Ureter (tissue), 1 donor: ENCODE measurements around the gene DCAF11. TPM values are rescaled to one million over a fixed set of nuclear protein-coding genes. Genes with fewer than 3 reads are reported as not detected.

Experiments
- DNase-seq: peaks from one replicate; pipeline ENCODE4 v3.0.0-alpha.2; 2020; ENCODE audit warnings: low spot score
- total RNA-seq: library from RNA; stranded (reverse); gene quantifications from one replicate; pipeline ENCODE4 v1.2.4, GENCODE V29; 2023
- donor health status: DM: yes; HTN: yes; CAD: no.

DCAF11 gene
- total RNA-seq, 1 donor from 2014 or later: 65.7 TPM

DNA sequence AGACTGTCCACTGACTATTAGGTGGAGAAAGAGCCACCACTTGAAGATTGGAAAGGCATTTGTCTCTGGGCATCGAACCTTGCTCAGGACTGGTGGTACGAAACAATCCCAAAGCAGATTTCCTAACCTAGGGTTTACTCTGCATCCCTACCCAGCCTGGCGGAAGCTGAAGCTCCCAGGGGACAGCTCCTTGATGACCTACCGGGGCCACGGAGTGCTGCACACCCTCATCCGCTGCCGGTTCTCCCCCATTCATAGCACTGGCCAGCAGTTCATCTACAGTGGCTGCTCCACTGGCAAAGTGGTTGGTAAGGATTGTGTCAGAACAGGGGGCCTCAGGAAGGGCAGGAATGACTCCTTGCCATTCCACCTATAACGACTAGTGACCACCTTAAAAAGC is 6.6 kb downstream of the DCAF11 start:
- DNase-seq: no peak

DNA sequence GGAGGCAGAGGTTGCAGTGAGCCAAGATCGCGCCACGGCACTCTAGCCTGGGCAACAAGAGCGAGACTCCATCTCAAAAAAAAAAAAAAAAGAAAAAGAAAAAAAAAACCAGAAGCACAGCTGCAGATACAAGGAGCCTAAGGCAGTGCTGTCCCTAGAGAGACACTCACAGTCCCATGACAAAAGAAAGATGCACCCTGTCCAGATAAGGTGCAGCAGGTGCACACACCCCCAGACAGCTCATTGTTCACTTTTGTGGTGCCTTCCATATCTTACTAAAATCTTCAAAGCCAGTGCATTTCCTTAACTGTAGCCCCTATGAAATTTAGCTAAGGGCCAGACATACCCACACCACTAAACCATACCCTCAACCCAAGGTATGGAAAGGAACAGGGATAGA is 7.8 kb downstream of the DCAF11 start:
- no peak for DNase-seq

DNA sequence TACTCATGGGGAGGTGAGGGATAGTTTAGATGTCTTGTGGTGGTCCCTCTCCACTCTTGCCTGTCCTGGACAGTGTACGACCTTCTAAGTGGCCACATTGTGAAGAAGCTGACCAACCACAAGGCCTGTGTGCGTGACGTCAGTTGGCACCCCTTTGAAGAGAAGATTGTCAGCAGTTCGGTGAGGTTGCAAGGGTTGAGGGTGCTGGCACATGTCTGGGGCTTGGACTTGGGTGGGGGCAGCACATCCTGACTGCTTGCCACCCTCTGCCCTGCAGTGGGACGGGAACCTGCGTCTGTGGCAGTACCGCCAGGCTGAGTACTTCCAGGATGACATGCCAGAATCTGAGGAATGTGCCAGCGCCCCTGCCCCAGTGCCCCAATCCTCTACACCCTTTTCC is 8.3 kb downstream of the DCAF11 start:
- no peak for DNase-seq

DNA sequence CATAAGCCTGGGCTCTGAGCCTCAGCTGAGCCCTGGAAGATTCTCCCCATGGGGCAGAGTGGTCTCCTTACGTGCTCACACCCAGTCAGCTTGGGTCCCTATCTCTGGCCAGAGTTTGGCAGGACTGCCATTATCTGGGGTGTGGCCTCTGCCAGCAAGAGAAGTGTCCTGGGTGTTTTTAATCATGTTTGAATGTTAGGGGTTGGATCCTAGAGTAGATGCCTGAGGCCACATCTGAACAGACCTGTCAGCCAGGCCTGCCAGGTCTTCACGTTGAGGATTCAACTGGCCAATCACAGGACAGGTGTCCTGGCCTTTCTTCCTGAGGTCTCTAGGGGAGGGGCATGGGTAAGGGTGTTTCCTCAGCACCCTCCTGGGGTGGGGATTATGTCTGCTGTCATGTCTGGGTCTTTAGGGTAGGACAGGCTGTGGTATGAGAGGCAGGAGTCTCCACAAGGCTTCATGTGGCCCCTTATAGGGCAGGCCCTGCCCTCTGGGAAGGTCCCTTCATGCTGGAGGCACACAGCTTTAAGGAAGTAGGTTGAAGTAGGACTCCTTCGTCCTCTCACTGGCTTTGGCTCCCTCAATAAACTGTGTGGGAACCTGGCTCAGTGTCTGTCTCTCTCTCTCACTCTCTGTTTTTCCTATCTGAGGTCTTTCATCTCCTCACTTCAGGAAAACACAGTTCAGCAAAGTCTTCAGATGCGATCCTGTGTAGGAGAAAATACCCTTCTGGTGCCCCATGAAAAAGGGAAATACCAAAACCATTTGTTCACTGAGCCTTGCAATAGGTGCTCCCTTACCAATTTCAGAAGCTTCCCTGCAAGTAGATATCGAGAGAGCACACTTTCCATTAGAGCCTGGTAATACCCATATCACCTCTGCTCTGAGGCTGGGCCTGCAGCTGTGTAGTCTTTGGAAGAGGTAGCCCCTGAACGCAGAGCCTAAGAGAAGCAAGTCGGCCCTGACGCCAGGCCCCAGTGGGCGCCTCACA is 9.1 kb downstream of the DCAF11 start:
- no peak for DNase-seq

DNA sequence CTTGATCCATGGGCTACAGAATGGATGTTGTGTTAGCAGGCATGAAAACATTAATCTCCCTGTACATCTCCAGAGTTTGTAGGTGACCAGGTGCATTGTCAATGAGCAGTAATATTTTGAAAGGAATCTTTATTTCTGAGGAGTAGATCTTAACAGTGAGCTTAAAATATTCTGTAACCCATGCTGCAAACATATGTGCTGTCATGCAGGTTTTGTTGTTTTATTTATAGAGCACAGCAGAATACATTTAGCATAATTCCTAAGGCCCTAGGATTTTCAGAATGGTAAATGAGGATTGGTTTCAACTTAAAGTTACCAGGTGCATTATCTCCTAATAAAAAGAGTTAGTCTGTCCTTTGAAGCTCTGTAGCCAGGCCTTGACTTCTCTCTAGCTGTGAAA is 12.4 kb downstream of the DCAF11 start:
- DNase-seq: no peak

DNA sequence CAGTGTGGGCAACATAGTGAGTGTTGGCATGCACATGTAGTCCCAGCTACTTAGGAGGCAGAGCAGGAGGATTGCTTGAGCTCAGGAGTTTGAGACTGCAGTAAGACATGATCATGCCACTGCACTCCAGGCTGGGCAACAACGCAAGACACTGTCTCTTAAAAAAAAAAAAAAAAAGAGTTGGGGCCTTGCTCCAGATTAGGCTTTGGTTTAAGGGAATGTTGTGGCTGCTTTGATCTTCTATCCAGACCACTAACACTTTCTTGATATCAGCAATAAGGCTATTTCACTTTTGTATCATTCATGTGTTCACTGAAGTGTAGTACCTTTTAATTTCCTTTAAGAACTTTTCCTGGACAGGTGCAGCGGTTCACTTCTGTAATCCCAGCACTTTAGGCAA is 13.1 kb downstream of the DCAF11 start:
- DNase-seq: no peak

DNA sequence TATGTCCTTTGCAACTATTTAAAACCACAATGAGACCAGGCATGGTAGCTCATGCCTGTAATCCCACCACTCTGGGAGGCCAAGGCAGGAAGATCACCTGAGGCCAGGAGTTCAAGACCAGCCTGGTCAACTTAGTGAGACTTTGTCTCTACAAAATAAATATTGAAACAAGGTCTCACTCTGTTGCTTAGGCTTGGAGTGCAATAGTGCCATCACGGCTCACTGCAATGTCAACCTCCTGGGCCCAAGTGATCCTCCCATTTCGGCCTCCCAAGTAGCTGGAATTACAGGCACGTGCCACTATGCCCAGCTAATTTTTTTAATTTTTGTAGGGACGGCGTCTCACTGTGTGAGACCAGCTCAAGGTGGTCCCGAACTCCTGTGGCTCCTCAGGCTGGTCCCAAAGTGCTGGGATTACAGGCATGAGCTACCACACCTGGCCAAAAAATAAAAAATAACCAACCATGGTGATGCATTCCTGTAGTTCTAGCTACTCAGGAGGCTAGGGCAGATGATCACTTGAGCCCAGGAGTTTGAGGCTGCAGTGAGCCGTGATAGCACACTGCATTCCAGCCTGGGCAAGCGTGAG is 14.9 kb downstream of the DCAF11 start:
- DNase-seq: no peak

DNA sequence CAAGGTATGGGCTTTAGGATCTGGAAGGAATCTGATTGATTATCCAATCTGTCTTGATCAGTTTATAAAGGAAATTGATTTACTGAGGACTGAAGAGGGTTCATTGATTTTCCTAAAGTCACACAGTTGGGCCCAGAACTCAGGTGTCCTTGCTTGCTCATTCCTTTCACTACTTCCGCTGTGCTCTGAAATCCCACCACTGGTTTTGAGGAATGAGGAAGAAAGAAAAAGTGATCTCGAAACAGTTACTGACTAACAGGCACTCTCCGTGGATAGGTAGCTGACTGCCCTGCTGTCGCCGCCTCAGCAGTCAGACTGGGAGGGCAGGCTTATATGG is 15.8 kb downstream of the DCAF11 start, which contains the start of gene FITM1:
Gene FITM1 (plus strand): TSS at position 280 of the 337 bp plus-strand sequence. CDS start 905 bp downstream, outside the sequence.
- no peak for DNase-seq

DNA sequence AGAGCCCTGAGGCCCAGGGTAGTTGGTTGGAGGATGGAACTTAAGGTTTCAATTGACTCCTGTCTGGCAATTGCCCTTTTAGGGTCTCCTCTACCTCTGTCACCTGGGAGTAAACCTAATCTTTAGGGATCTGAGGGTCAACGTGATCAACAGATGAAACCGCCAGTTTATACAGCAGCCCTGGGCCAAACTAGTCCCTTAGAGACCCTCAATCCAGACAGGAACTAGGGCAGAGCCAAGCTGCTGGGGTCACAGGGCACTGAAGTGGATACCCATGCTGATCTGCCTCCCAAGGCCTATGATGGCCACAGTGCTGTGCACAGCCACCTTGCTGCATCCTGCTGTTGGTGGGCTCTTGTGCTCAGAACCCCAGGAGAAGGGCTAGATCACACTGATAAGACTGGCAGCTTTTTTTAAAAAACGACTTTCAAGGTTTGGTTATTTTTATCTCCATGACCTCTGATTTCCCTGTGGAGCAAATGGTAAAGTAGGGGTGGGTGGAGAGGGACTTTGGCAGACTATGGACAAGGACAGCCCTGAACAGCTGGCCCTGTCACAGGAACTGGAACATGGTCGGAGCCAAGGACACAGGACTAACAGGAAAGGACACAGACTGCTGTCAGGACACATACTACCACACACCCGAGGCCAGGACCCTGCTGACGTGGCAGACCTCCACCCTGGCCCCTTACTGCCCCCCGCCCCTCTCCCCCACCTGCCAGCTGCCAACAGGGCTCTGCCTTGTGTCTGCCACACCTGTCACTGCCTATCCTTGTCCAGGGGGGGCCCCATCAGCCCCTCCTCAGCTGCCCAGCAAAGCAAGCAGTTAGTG is 16.4 kb downstream of the DCAF11 start:
- no peak for DNase-seq

DNA sequence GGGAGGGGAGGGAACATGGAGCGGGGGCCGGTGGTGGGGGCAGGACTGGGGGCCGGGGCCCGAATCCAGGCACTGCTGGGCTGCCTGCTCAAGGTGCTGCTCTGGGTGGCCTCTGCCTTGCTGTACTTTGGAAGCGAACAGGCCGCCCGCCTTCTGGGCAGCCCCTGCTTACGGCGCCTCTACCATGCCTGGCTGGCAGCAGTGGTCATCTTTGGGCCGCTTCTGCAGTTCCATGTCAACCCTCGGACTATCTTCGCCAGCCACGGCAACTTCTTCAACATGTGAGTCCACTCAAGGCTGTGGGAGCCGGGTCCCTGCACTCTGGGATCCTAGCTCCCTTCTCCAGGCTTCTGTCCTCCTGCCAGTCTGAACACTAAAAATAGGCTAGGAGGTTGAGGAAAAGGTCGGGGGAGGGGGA is 17.0 kb downstream of the DCAF11 start:
- DNase-seq: no peak

DNA sequence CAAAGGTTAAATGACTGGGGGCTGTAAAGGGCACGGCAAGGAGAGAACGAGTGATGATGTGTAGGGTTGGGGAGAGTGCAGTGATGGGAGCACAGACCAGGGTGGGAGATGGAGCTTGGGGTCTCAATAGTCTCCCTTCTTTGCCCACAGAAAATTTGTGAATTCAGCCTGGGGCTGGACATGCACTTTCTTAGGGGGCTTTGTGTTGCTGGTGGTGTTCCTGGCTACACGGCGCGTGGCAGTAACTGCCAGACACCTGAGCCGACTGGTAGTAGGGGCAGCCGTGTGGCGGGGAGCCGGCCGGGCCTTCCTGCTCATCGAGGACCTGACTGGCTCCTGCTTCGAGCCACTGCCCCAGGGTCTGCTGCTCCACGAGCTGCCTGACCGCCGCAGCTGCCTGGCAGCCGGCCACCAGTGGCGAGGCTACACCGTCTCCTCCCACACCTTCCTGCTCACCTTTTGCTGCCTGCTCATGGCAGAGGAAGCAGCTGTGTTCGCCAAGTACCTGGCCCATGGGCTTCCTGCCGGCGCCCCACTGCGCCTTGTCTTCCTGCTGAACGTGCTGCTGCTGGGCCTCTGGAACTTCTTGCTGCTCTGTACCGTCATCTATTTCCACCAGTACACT is 17.6 kb downstream of the DCAF11 start:
- DNase-seq: peak; percentile 62

DNA sequence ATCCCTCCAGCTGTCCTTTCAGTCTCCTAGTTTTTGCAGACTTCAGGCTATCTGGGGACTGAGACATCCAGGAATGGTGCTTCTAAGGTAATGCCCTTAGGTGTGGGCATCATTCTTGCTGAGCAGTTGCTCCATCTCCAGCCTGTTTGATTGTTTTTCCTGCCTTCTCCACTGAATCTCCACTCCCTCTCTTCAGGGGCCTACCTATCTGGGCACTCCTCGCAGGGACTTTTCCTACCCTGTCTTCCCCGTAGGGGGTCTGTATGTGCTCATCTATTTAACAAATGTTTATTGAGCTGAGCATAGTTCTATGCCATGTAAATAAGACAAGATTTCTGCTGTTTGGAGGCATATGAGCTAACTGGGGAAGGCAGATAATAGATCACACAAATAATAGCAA is 18.4 kb downstream of the DCAF11 start:
- no peak for DNase-seq

DNA sequence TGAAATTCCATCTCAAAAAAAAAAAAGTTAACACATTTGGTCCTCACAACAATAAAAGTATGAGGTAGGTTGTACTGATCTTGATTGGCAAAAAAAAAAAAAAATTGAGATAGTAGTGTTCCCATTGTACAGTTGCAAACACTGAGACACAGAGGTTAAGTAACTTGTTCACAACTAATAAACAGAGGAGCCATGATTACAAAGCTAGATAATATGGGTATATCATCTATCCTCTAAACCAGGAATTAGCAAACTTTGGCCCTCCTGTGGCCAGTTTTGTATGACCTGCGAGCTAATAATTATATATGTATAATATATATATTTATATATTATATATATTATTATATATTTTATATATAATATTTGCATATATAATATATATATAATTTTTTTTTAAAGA is 19.2 kb downstream of the DCAF11 start:
- DNase-seq: no peak

DNA sequence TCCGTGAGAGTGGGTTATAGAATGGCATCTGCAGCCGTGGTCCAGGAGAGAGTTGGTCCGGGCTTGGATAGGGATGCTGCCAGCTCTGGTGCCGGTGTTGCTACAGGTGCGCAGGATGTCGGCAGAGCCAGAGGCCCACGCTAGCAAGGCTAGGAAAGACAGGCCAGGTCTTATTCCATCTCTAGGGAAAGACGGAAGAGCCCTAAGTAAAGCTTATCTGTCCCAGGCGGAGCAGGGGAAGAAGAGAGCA is 20.9 kb downstream of the DCAF11 start:
- DNase-seq: no peak

DNA sequence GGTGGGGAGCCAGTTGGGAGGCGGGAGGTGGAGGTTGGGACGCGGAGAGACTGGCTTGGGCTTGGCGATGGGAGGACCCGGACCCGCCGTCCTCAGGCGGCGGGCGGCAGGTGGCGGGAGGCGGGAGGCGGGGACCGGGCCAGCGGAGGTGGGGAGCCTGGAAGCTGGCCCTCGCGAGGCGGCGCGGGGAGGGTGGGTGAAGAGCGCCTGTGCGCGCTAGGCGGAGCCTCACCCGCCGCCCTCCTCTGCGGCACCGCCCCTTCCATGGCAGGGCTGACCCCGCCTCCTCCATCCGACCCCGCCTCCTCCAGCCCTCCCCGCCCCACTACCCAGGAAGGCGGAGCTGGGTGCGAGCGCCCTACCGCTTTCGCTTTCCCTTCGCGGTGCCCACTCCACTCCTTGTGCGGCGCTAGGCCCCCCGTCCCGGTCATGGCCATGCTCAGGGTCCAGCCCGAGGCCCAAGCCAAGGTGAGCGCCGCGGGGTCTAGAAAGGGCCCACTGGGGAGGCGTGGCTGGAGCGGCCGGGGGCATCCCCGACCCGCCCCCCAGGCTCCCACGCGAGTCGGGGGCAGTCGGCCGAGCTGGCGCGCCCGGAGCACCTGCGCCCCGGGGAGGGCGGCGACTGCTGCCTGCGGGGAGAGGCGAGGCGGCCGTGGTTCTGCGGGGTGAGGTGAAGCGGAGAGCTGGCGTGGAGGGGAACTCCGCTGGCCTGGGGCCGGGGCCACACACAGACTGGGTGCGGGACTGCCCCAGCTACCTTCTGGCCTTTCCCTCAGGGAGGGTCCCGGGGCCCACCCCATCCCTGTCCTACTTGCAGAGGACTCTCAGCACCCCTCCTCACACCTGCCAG is 21.5 kb downstream of the DCAF11 start, which contains the start of gene PSME1:
Gene PSME1 (plus strand): TSS at position 361 of the 850 bp plus-strand sequence. CDS start 69 bp downstream, at position 430.
- peak; percentile 95 for DNase-seq

DNA sequence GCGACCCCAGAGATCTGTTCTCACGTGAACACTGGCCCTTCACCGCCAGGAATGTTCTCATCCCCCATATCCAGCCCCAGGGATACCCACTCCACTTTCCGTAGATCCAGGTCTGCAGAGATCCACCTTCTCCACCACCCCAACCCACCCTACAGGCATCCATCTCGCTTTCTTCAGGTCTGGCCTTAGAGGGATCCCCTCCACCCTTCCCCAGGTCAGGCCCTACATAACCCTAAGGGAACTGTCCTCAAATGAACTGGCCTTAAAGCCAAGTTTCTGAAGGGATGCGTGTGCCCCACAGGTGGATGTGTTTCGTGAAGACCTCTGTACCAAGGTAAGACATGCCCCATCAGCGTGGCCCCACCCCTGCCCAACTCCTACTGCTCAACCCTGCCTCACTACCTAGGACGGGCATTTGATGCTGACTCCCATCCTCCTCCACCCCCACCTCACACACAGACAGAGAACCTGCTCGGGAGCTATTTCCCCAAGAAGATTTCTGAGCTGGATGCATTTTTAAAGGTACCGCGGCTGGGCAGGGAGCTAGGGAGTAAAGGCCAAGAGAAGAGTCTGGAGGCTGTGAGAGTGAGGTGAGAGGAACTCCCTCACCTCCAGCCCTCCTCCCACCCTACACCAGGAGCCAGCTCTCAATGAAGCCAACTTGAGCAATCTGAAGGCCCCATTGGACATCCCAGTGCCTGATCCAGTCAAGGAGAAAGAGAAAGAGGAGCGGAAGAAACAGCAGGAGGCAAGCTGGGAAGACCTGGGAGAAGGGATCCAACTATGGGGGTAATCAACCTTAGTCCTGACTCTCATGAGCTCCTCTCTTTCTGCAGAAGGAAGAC is 22.3 kb downstream of the DCAF11 start:
- no peak for DNase-seq

DNA sequence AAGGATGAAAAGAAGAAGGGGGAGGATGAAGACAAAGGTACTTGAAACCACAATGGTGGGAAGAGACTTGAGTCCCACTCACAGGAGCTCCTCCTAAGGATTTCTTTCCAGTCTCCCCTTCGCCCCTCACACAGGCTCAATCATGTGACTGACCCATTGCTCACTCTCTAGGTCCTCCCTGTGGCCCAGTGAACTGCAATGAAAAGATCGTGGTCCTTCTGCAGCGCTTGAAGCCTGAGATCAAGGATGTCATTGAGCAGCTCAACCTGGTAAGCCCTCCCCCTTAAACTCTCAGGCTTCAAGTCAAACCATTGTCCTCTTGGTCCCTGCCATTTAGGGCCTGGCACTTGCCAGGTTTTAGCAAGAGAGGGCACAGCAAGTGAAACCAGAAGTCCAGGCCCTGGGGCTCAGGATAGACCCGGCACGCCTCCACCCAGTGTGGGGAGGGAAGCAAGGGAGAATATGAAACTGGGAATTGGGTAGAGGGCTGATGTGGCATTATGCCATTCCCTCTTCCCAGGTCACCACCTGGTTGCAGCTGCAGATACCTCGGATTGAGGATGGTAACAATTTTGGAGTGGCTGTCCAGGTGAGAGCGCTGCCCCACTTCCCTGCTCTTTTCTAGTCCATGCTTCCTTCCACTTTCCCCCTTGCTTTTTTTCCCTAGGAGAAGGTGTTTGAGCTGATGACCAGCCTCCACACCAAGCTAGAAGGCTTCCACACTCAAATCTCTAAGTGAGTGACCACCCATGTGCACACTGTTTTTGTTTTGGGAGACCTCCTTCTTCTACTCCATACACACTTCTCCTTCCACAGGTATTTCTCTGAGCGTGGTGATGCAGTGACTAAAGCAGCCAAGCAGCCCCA is 23.2 kb downstream of the DCAF11 start:
- no peak for DNase-seq

DNA sequence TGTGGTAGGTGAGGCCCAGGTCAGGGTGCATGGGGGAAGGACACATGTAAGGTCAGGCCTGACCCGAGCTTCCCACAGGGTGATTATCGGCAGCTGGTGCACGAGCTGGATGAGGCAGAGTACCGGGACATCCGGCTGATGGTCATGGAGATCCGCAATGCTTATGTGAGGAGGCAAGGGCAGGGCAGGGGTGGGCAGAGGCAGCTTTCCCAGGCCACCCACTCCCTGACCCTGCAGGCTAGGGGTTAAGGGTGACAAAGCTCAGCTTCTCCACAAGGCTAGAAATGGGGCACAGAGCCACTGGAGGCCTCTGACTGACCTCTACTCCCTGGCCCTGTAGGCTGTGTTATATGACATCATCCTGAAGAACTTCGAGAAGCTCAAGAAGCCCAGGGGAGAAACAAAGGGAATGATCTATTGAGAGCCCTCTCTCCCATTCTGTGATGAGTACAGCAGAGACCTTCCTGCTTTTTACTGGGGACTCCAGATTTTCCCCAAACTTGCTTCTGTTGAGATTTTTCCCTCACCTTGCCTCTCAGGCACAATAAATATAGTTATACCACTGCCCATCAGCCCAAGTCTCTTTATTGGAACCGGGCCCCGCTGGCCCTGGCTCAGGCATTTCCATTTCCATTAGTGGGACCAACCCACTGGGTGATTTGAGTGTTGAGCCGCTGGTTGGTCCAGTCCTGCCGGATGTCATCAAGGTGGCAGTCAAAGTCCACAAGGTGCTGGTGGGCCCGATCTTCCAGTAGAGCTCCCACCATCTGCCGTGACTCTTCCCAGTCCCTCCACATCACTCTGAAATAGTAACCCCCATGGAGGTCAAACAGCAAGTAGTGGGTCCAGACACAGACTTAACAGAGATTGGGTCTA is 24.1 kb downstream of the DCAF11 start:
- DNase-seq: no peak
